B cell (primary cell): ENCODE data around the gene IL1RAPL1. TPM values are rescaled to one million over a fixed set of nuclear protein-coding genes. Genes with fewer than 3 reads are reported as not detected.

Source experiments
- ATAC-seq: fragments of 200-7000 bp; cut with Tn5 transposase; one replicate; pipeline ENCODE4 v1.10.0; 2021; ENCODE audit warnings: low read depth, mild to moderate bottlenecking, moderate number of reproducible peaks, moderate library complexity
- CTCF ChIA-PET: fragments of 350-600 bp; sonication (Branson Sonifier 250); formaldehyde crosslinking; loops from one replicate; lab custom pipeline; 2021; ENCODE audit warnings: antibody characterized with exemption, inconsistent platforms; lab: Charles Lee
- POLR2A ChIA-PET: fragments of 350-600 bp; sonication (Branson Sonifier 250); formaldehyde crosslinking; loops from one replicate; lab custom pipeline; 2021; ENCODE audit warnings: antibody characterized with exemption; lab: Charles Lee
- DNase-seq: peaks from one replicate; pipeline ENCODE4 v3.0.0; 2013
- H2AFZ ChIP-seq: 2 replicates; pipeline ENCODE4 v1.6.1; 2012; ENCODE audit warnings: mild to moderate bottlenecking, low read depth, low read length; ENCODE audit not compliant: insufficient read depth, poor library complexity, severe bottlenecking
- H3K27ac ChIP-seq, 2 donors: 1 replicate in 1 of 2; 2 replicates in 1 of 2; pipeline ENCODE4 v1.5.1; 2012 to 2013; ENCODE audit warnings: low read length in 2 of 2, mild to moderate bottlenecking in 2 of 2, moderate library complexity in 1 of 2
- H3K27me3 ChIP-seq, 4 experiments: fragments of 200-600 bp in 1 of 4; sonication (generic) in 1 of 4; replicated peaks in 1 of 4; 1 replicate in 2 of 4; 2 replicates in 2 of 4; pipeline versions ENCODE4 v1.6.1 to v1.7.0; 2013 to 2016; ENCODE audit warnings: low read length in 3 of 4, mild to moderate bottlenecking in 2 of 4, mixed read lengths in 1 of 4, moderate library complexity in 1 of 4; ENCODE audit not compliant: insufficient read depth in 4 of 4, control insufficient read depth in 3 of 4; ENCODE audit errors: control extremely low read depth in 1 of 4
- H3K36me3 ChIP-seq, 2 experiments: replicated peaks in 1 of 2; 1 replicate in 1 of 2; 2 replicates in 1 of 2; pipeline versions ENCODE4 v1.6.1 to v1.7.1; 2013; ENCODE audit warnings: low read length in 1 of 2; ENCODE audit not compliant: insufficient read depth in 2 of 2, control insufficient read depth in 1 of 2; ENCODE audit errors: control extremely low read depth in 1 of 2, extremely low read depth in 1 of 2
- H3K4me1 ChIP-seq, 2 donors: fragments of 200-600 bp in 1 of 2; sonication (generic) in 1 of 2; 1 replicate in 1 of 2; 2 replicates in 1 of 2; pipeline versions ENCODE4 v1.5.1 to v1.6.1; 2013 to 2017; ENCODE audit warnings: low read length in 2 of 2; ENCODE audit not compliant: control insufficient read depth in 2 of 2, insufficient read depth in 2 of 2
- H3K4me2 ChIP-seq: replicated peaks from 2 replicates; pipeline ENCODE3; 2012; ENCODE audit warnings: mild to moderate bottlenecking, low read depth, low read length; ENCODE audit not compliant: poor library complexity, severe bottlenecking
- H3K4me3 ChIP-seq, 5 experiments: fragments of 200-600 bp in 1 of 5; sonication (generic) in 1 of 5; 1 replicate in 3 of 5; 2 replicates in 2 of 5; pipeline versions ENCODE4 v1.5.1 to v1.7.0; 2011 to 2016; ENCODE audit warnings: low read length in 4 of 5, mild to moderate bottlenecking in 4 of 5, low read depth in 2 of 5, control low read depth in 1 of 5, moderate library complexity in 1 of 5; ENCODE audit not compliant: insufficient read depth in 1 of 5; ENCODE audit errors: control extremely low read depth in 1 of 5, extremely low read depth in 1 of 5
- H3K79me2 ChIP-seq: fragments of 200-600 bp; sonication (generic); one replicate; pipeline ENCODE4 v1.6.0; 2016; ENCODE audit warnings: low read length; ENCODE audit not compliant: control insufficient read depth, insufficient read depth
- H3K9ac ChIP-seq: fragments of 200-600 bp; sonication (generic); 2 replicates; pipeline ENCODE4 v1.6.1; 2017; ENCODE audit warnings: mild to moderate bottlenecking, low read length, moderate library complexity
- H3K9me3 ChIP-seq, 3 donors: one replicate each; pipeline versions ENCODE4 v1.6.1 to v1.7.1; 2013; ENCODE audit warnings: low read length in 2 of 3; ENCODE audit not compliant: control insufficient read depth in 2 of 3, insufficient read depth in 1 of 3; ENCODE audit errors: control extremely low read depth in 1 of 3
- H4K20me1 ChIP-seq: 2 replicates; pipeline ENCODE4 v1.6.0; 2012; ENCODE audit warnings: mild to moderate bottlenecking, low read length; ENCODE audit not compliant: insufficient read depth, control insufficient read depth, poor library complexity, severe bottlenecking
- H3K27ac Mint-ChIP-seq: one replicate; pipeline ENCODE4 v1.8.0; 2021; ENCODE audit warnings: mixed read lengths
- H3K27me3 Mint-ChIP-seq: one replicate; pipeline ENCODE4 v1.8.0; 2021; ENCODE audit warnings: mixed read lengths
- H3K4me1 Mint-ChIP-seq: one replicate; pipeline ENCODE4 v1.8.0; 2021; ENCODE audit warnings: mixed read lengths
- H3K4me3 Mint-ChIP-seq: one replicate; pipeline ENCODE4 v1.8.0; 2021; ENCODE audit warnings: mixed read lengths
- H3K9me3 Mint-ChIP-seq: one replicate; pipeline ENCODE4 v1.8.0; 2022; ENCODE audit warnings: mixed read lengths; ENCODE audit not compliant: insufficient read depth
- CTCF ChIP-seq: fragments of 200-600 bp; IDR thresholded peaks from one replicate; pipeline ENCODE4 v1.8.0; 2022; ENCODE audit warnings: antibody characterized with exemption, mild to moderate bottlenecking
- EZH2 ChIP-seq: IDR thresholded peaks from 2 replicates; pipeline ENCODE4 v1.6.1; 2012; ENCODE audit warnings: borderline replicate concordance, low read depth, mild to moderate bottlenecking, moderate library complexity, low read length; ENCODE audit not compliant: insufficient read depth, poor library complexity, severe bottlenecking
- WGBS: methylation state at CpG from one replicate; pipeline ENCODE4 v1.1.5; 2013; ENCODE audit warnings: missing lambda C conversion rate; ENCODE audit not compliant: insufficient coverage; 5-methylcytosine and 5-hydroxymethylcytosine counted together
- intact Hi-C: fragments of 100-400 bp; cut with micrococcal nuclease; formaldehyde crosslinking; loops from one replicate; pipeline ENCODE4 v1.10.0; 2022
- polyA plus RNA-seq: library from polyadenylated mRNA; depleted of rRNA; stranded (reverse); fragments of >200 nt; gene quantifications from 2 replicates; pipeline ENCODE4 v1.2.3, GENCODE V29; 2012
- total RNA-seq, 2 donors: library from RNA; stranded (reverse); fragments of 120-200 nt in 1 of 2; gene quantifications; 1 replicate in 1 of 2; 2 replicates in 1 of 2; pipeline versions ENCODE4 v1.2.3 to v1.2.4, GENCODE V29; 2013 to 2022

Gene IL1RAPL1
- total and polyA plus RNA-seq, 2 donors (not counting 1 experiment from before 2014, with no cell fraction given) = not detected

GRCh38 chrX:29295987-29296680 is 708.9 kb downstream of the IL1RAPL1 start:
- no peaks in the 10 kb centered on the region for H3K27me3 Mint-ChIP-seq
- ATAC-seq = no peak
- H3K9ac ChIP-seq = no peak overlapping the region
- no peak overlapping the region for H3K4me2 ChIP-seq
- intact Hi-C loops = no loop called here
- H4K20me1 ChIP-seq = no peaks in the 10 kb centered on the region
- no peak overlapping the region for H3K27ac ChIP-seq
- H3K4me1 Mint-ChIP-seq = no peaks in the 10 kb centered on the region
- H3K79me2 ChIP-seq = no peaks in the 10 kb centered on the region
- H2AFZ ChIP-seq = no peak overlapping the region
- ChIA-PET POLR2A (no interaction called here), CTCF (no interaction called here)
- no peak overlapping the region for H3K27ac Mint-ChIP-seq
- H3K4me3 ChIP-seq = no peak overlapping the region
- no peaks in the 10 kb centered on the region for H3K36me3 ChIP-seq
- TF ChIP-seq CTCF = no peak
- no peak for TF ChIP-seq EZH2
- no peak overlapping the region for H3K4me3 Mint-ChIP-seq
- no peaks in the 10 kb centered on the region for H3K4me1 ChIP-seq
- 86% methylated on average over 1 of the region's 1 CpG for WGBS
- no peaks in the 10 kb centered on the region for H3K27me3 ChIP-seq
- H3K9me3 ChIP-seq = no peaks in the 10 kb centered on the region
- no peak for DNase-seq
- no peaks in the 10 kb centered on the region for H3K9me3 Mint-ChIP-seq

GRCh38 chrX:29297171-29297800 is 710.0 kb downstream of the IL1RAPL1 start:
- no CpG with 5 or more reads among the region's 4 CpGs for WGBS
- H3K4me1 Mint-ChIP-seq = no peaks in the 10 kb centered on the region
- no peaks in the 10 kb centered on the region for H3K27me3 Mint-ChIP-seq
- no peaks in the 10 kb centered on the region for H3K9me3 ChIP-seq
- no peak for TF ChIP-seq EZH2
- no peak for TF ChIP-seq CTCF
- no peak for DNase-seq
- no peak overlapping the region for H3K27ac Mint-ChIP-seq
- CTCF ChIA-PET = no interaction called here
- no peaks in the 10 kb centered on the region for H3K9me3 Mint-ChIP-seq
- no peak overlapping the region for H3K4me2 ChIP-seq
- POLR2A ChIA-PET = no interaction called here
- H2AFZ ChIP-seq = no peak overlapping the region
- H3K4me1 ChIP-seq = no peaks in the 10 kb centered on the region
- no peaks in the 10 kb centered on the region for H3K36me3 ChIP-seq
- no peak overlapping the region for H3K4me3 Mint-ChIP-seq
- H3K9ac ChIP-seq = no peak overlapping the region
- H3K27me3 ChIP-seq = no peaks in the 10 kb centered on the region
- intact Hi-C loops = no loop called here
- no peaks in the 10 kb centered on the region for H4K20me1 ChIP-seq
- H3K27ac ChIP-seq = no peak overlapping the region
- ATAC-seq = no peak
- no peak overlapping the region for H3K4me3 ChIP-seq
- H3K79me2 ChIP-seq = no peaks in the 10 kb centered on the region
